ENCODE results near the gene MYH9.

MYH9 gene

GRCh38 chr22:36356708-36357624 lies 30.8 kb downstream of the MYH9 start:
- TF ChIP-seq CTCF (IDR thresholded peaks at IDR 0.05; ENCODE audit: insufficient read depth, low read length, poor library complexity, severe bottlenecking): no peak
- no peak overlapping the region for H3K4me3 ChIP-seq (replicated peaks; ENCODE audit: low read depth, low read length)
- H3K36me3 ChIP-seq (ENCODE audit: control insufficient read depth, insufficient read depth, low read length): peaks cover 10% of the 10 kb centered on the region
- H3K27me3 ChIP-seq (replicated peaks; ENCODE audit: control insufficient read depth, insufficient read depth, low read length): no peaks in the 10 kb centered on the region
- no peak for DNase-seq (ENCODE audit: extremely low read depth, insufficient read length)

- Histone ChIP-seq H3K36me3 (ENCODE audit: control insufficient read depth, insufficient read depth, low read length) (peaks cover 10% of the 10 kb centered on the region), H3K27me3 (replicated peaks; ENCODE audit: control insufficient read depth, insufficient read depth, low read length) (no peaks in the 10 kb centered on the region), H3K4me3 (replicated peaks; ENCODE audit: low read depth, low read length) (no peak overlapping the region)
- TF ChIP-seq CTCF (IDR thresholded peaks at IDR 0.05; ENCODE audit: insufficient read depth, low read length, poor library complexity, severe bottlenecking): no peak
- no peak for DNase-seq (ENCODE audit: extremely low read depth, insufficient read length)
These were observed 31.9 kb downstream of the MYH9 start for GRCh38 chr22:36355894-36356293.

GRCh38 chr22:36355362-36355761 lies 32.4 kb downstream of the MYH9 start:
- H3K4me3 ChIP-seq (replicated peaks; ENCODE audit: low read depth, low read length): no peak overlapping the region
- no peak for TF ChIP-seq CTCF (IDR thresholded peaks at IDR 0.05; ENCODE audit: insufficient read depth, low read length, poor library complexity, severe bottlenecking)
- peaks cover 10% of the 10 kb centered on the region for H3K36me3 ChIP-seq (ENCODE audit: control insufficient read depth, insufficient read depth, low read length)
- DNase-seq (ENCODE audit: extremely low read depth, insufficient read length): no peak
- no peaks in the 10 kb centered on the region for H3K27me3 ChIP-seq (replicated peaks; ENCODE audit: control insufficient read depth, insufficient read depth, low read length)

GRCh38 chr22:36352803-36353507 lies 34.8 kb downstream of the MYH9 start:
- DNase-seq (ENCODE audit: extremely low read depth, insufficient read length): no peak
- no peak for TF ChIP-seq CTCF (IDR thresholded peaks at IDR 0.05; ENCODE audit: insufficient read depth, low read length, poor library complexity, severe bottlenecking)
- Histone ChIP-seq H3K4me3 (replicated peaks; ENCODE audit: low read depth, low read length) (no peak overlapping the region), H3K27me3 (replicated peaks; ENCODE audit: control insufficient read depth, insufficient read depth, low read length) (no peaks in the 10 kb centered on the region), H3K36me3 (ENCODE audit: control insufficient read depth, insufficient read depth, low read length) (peaks cover 12% of the 10 kb centered on the region)

GRCh38 chr22:36351921-36352802 lies 35.6 kb downstream of the MYH9 start:
- H3K36me3 ChIP-seq (ENCODE audit: control insufficient read depth, insufficient read depth, low read length): peaks cover 11% of the 10 kb centered on the region
- DNase-seq (ENCODE audit: extremely low read depth, insufficient read length): no peak
- H3K4me3 ChIP-seq (replicated peaks; ENCODE audit: low read depth, low read length): no peak overlapping the region
- no peaks in the 10 kb centered on the region for H3K27me3 ChIP-seq (replicated peaks; ENCODE audit: control insufficient read depth, insufficient read depth, low read length)
- no peak for TF ChIP-seq CTCF (IDR thresholded peaks at IDR 0.05; ENCODE audit: insufficient read depth, low read length, poor library complexity, severe bottlenecking)
